PFSK-1 (cell line): Measurements from ENCODE around the gene CRYGC.

Experiments
- FOXP2 ChIP-seq: optimal IDR thresholded peaks from 2 replicates; pipeline ENCODE3; 2011; ENCODE audit warnings: borderline replicate concordance, control low read depth, inconsistent platforms; ENCODE audit not compliant: insufficient read depth; ENCODE audit errors: extremely low read length, extremely low read depth
- POLR2AphosphoS5 ChIP-seq: IDR thresholded peaks from 2 replicates; pipeline ENCODE4 v1.6.1; 2012; ENCODE audit warnings: low read depth, mild to moderate bottlenecking, control low read depth, low read length, moderate library complexity
- REST ChIP-seq, 2 experiments: IDR thresholded peaks; 2 replicates each; pipeline versions ENCODE4 v1.6.1 to v1.8.0; 2011 to 2012; ENCODE audit warnings: low read depth in 2 of 2, low read length in 2 of 2, control low read depth in 1 of 2, inconsistent platforms in 1 of 2, mild to moderate bottlenecking in 1 of 2, moderate library complexity in 1 of 2; ENCODE audit not compliant: insufficient read depth in 1 of 2
- SIN3A ChIP-seq: IDR thresholded peaks from 2 replicates; pipeline ENCODE4 v1.6.1; 2012; ENCODE audit warnings: mild to moderate bottlenecking, low read length, moderate library complexity, borderline replicate concordance; ENCODE audit not compliant: insufficient read depth
- TAF1 ChIP-seq: IDR thresholded peaks from 2 replicates; pipeline ENCODE4 v1.6.1; 2012; ENCODE audit warnings: low read length, control low read depth, borderline replicate concordance; ENCODE audit not compliant: insufficient read depth

DNA sequence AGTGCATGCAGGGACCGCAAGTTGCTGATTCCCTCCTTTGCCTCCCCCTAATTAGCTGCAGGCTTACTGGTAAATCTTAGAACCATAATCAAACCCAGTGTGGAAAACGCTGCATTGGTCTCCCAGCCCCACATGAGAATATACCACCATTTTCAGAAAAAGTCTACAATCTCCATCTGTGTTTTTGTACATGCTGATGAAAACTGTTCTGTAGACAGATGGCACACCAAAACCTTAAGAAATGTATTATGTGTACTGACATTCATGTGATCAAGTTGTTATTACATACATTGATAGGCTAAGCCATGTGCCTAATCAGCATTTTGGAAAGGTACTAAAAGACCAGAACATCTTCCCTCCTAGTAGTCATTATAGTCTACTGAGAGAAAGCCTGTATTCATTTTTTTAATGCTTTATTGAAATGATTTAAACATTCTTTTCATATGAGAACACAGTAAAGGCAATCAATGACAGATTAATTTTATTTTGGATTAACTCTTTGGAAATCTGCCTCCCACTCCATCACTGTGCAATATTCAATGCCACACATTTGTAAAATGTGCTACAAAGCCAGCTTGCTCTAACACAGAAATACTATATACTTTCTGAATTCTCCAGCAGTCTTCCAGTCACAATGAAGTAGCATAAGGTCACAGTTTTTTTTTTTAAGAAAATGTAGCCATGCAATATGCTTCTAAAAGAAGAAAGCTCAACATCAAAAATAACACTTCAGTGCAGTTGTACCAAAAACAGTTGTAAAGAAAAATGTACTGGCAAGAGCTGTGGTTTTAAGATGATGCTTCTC, 35.5 kb upstream of the CRYGC start:
- TF ChIP-seq POLR2AphosphoS5: no peak
- TF ChIP-seq REST (IDR thresholded peaks at IDR 0.05; ENCODE audit: insufficient read depth in 1 of 2, low read depth in 2 of 2, low read length in 2 of 2): no peak
- no peak for TF ChIP-seq FOXP2
- TF ChIP-seq SIN3A: no peak
- TF ChIP-seq TAF1: no peak
